GM23248 (cell line): ENCODE measurements around the gene ITPKC. TPM values are rescaled to one million over a fixed set of nuclear protein-coding genes. Genes with fewer than 3 reads are reported as not detected.

Experiments
- DNase-seq: peaks from one replicate; pipeline ENCODE4 v3.0.0-alpha.2; 2015
- H2AFZ ChIP-seq: fragments of 200-600 bp; sonication (generic); 2 replicates; pipeline ENCODE4 v1.6.1; 2016; ENCODE audit warnings: antibody characterized with exemption
- H3F3A ChIP-seq: fragments of 200-600 bp; sonication (generic); 2 replicates; pipeline ENCODE4 v1.6.1; 2016; ENCODE audit warnings: mild to moderate bottlenecking, antibody characterized with exemption, mixed run types; ENCODE audit not compliant: insufficient read depth
- H3K27ac ChIP-seq: fragments of 200-600 bp; sonication (generic); 2 replicates; pipeline ENCODE4 v1.5.1; 2016; ENCODE audit warnings: mild to moderate bottlenecking
- H3K27me3 ChIP-seq: fragments of 200-600 bp; sonication (generic); replicated peaks from 2 replicates; pipeline ENCODE4 v1.6.1; 2016; ENCODE audit warnings: mild to moderate bottlenecking; ENCODE audit not compliant: insufficient read depth
- H3K36me3 ChIP-seq: fragments of 200-600 bp; sonication (generic); 2 replicates; pipeline ENCODE4 v1.6.1; 2016; ENCODE audit warnings: low read depth, mild to moderate bottlenecking
- H3K4me1 ChIP-seq: fragments of 200-600 bp; sonication (generic); 2 replicates; pipeline ENCODE4 v1.6.1; 2016; ENCODE audit warnings: mild to moderate bottlenecking; ENCODE audit not compliant: insufficient read depth
- H3K4me2 ChIP-seq: fragments of 200-600 bp; sonication (generic); one replicate; pipeline ENCODE4 v1.6.1; 2016; ENCODE audit warnings: mild to moderate bottlenecking; ENCODE audit not compliant: unreplicated experiment
- H3K4me3 ChIP-seq: fragments of 200-600 bp; sonication (generic); 2 replicates; pipeline ENCODE4 v1.5.1; 2016; ENCODE audit warnings: mild to moderate bottlenecking
- H3K79me2 ChIP-seq: fragments of 200-600 bp; sonication (generic); 2 replicates; pipeline ENCODE4 v1.6.1; 2016; ENCODE audit warnings: mild to moderate bottlenecking; ENCODE audit not compliant: insufficient read depth
- H3K9ac ChIP-seq: fragments of 200-600 bp; sonication (generic); 2 replicates; pipeline ENCODE4 v1.6.1; 2016; ENCODE audit warnings: mild to moderate bottlenecking
- H3K9me2 ChIP-seq: fragments of 200-600 bp; sonication (generic); 2 replicates; pipeline ENCODE4 v1.6.1; 2016; ENCODE audit warnings: mixed run types, mild to moderate bottlenecking, moderate library complexity; ENCODE audit not compliant: insufficient read depth
- H3K9me3 ChIP-seq: fragments of 200-600 bp; sonication (generic); one replicate; pipeline ENCODE4 v1.6.1; 2017; ENCODE audit warnings: low read depth
- H4K20me1 ChIP-seq: fragments of 200-600 bp; sonication (generic); 2 replicates; pipeline ENCODE4 v1.6.0; 2016; ENCODE audit not compliant: insufficient read depth
- EZH2 ChIP-seq: fragments of 200-600 bp; sonication (generic); IDR thresholded peaks from 2 replicates; pipeline ENCODE4 v1.6.1; 2018; ENCODE audit warnings: antibody characterized with exemption, mild to moderate bottlenecking; ENCODE audit not compliant: insufficient read depth, poor library complexity, severe bottlenecking
- EZH2phosphoT487 ChIP-seq: fragments of 200-600 bp; sonication (generic); IDR thresholded peaks from 2 replicates; pipeline ENCODE4 v1.6.1; 2018; ENCODE audit warnings: antibody characterized with exemption, moderate library complexity, mild to moderate bottlenecking, low read depth; ENCODE audit not compliant: insufficient read depth
- WGBS, 2 experiments: methylation state at CpG; one replicate each; pipeline ENCODE4 v1.1.6; 2015 to 2017; ENCODE audit warnings: low lambda C conversion rate in 2 of 2, low coverage in 1 of 2; ENCODE audit errors: missing lambda C conversion rate in 2 of 2; 5-methylcytosine and 5-hydroxymethylcytosine counted together
- in situ Hi-C: fragments of 300-500 bp; cut with MboI; formaldehyde crosslinking; loops from 2 replicates; pipeline ENCODE4 v1.15.0; 2020
- polyA plus RNA-seq: library from polyadenylated mRNA; unstranded; fragments of >200 nt; fragmentation: Nextera tagmentation; extraction: Ambion mirVana; gene quantifications from 2 replicates; pipeline ENCODE4 v1.2.1, GENCODE V29; 2016
- total RNA-seq: library from RNA; depleted of rRNA; stranded (reverse); fragments of >200 nt; shearing (Covaris generic); gene quantifications from 2 replicates; pipeline ENCODE4 v1.2.3, GENCODE V29; 2014

The ITPKC gene
- total and polyA plus RNA-seq, 2 experiments from 2014 or later = 10.4 to 19.9 TPM

GRCh38 chr19:40693896-40694295 is 23.0 kb upstream of the ITPKC start:
- Histone ChIP-seq H3K4me3 (no peak overlapping the region), H3K36me3 (no peaks in the 10 kb centered on the region), H3K9me3 (no peaks in the 10 kb centered on the region), H3K79me2 (peaks cover 14% of the 10 kb centered on the region), H3K27ac (no peak overlapping the region), H2AFZ (no peak overlapping the region), H3K9ac (no peak overlapping the region), H4K20me1 (no peaks in the 10 kb centered on the region), H3K4me1 (no peaks in the 10 kb centered on the region; the same call in 1 of the 2 replicates), H3F3A (no peaks in the 10 kb centered on the region; the same call in 1 of the 2 replicates), H3K9me2 (no peaks in the 10 kb centered on the region), H3K27me3 (no peaks in the 10 kb centered on the region), H3K4me2 (no peak overlapping the region)
- TF ChIP-seq EZH2 = no peak
- no peak for TF ChIP-seq EZH2phosphoT487
- in situ Hi-C loops = no loop called here
- WGBS, 2 experiments = 80 to 81% methylated on average over 4 of the region's 4 CpGs
- no peak for DNase-seq

GRCh38 chr19:40695881-40696280 is 21.0 kb upstream of the ITPKC start:
- TF ChIP-seq EZH2phosphoT487 = no peak
- TF ChIP-seq EZH2 = no peak
- Histone ChIP-seq H4K20me1 (no peaks in the 10 kb centered on the region), H3K27me3 (no peaks in the 10 kb centered on the region), H3K27ac (no peak overlapping the region), H3K36me3 (no peaks in the 10 kb centered on the region), H3K9me3 (no peaks in the 10 kb centered on the region), H3K4me2 (no peak overlapping the region), H3K9me2 (no peaks in the 10 kb centered on the region), H2AFZ (no peak overlapping the region), H3K4me3 (no peak overlapping the region), H3K4me1 (no peaks in the 10 kb centered on the region; the same call in 1 of the 2 replicates), H3K9ac (no peak overlapping the region), H3F3A (no peaks in the 10 kb centered on the region), H3K79me2 (no peaks in the 10 kb centered on the region)
- no peak for DNase-seq
- 80 to 85% methylated on average over 5 of the region's 5 CpGs for WGBS, 2 experiments
- in situ Hi-C loops = no loop called here

DNA sequence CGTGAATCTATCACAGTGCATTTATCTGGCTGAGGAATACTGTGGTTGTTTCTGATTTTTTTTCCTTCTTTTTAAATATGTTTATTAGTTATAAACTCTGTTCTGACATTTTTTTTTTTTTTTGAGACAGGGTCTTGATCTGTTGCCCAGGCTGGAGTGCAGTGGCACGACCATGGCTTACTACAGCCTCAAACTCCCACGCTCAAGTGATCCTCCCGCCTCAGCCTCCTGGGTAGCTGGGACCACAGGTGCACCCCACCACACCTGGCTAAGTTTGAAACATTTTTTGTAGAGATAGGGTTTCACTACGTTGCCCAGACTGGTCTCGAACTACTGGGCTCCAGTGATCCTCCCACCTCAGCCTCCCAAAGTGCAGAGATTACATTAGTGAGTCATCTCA is 19.9 kb upstream of the ITPKC start:
- in situ Hi-C loops = no loop called here
- no peak overlapping the region for H3K9ac ChIP-seq
- DNase-seq = no peak
- no peak overlapping the region for H3K27ac ChIP-seq
- no peaks in the 10 kb centered on the region for H3K79me2 ChIP-seq
- TF ChIP-seq EZH2 (no peak), EZH2phosphoT487 (no peak)
- no peaks in the 10 kb centered on the region for H3K9me3 ChIP-seq
- no peaks in the 10 kb centered on the region for H3K9me2 ChIP-seq
- H3K27me3 ChIP-seq = no peaks in the 10 kb centered on the region
- whole genome bisulfite sequencing, 2 experiments = 91 to 92% methylated on average over 6 of the region's 6 CpGs
- no peak overlapping the region for H2AFZ ChIP-seq
- H3K4me2 ChIP-seq = no peak overlapping the region
- H3K4me1 ChIP-seq = no peaks in the 10 kb centered on the region
- no peaks in the 10 kb centered on the region for H3F3A ChIP-seq
- no peaks in the 10 kb centered on the region for H4K20me1 ChIP-seq
- no peaks in the 10 kb centered on the region for H3K36me3 ChIP-seq
- no peak overlapping the region for H3K4me3 ChIP-seq

- DNase-seq = no peak
- 93 to 98% methylated on average over 9 of the region's 9 CpGs for WGBS, 2 experiments
- Histone ChIP-seq H3F3A (no peaks in the 10 kb centered on the region), H3K9ac (no peak overlapping the region), H2AFZ (no peak overlapping the region), H3K79me2 (no peaks in the 10 kb centered on the region), H3K4me1 (no peaks in the 10 kb centered on the region), H3K27ac (no peak overlapping the region), H3K36me3 (no peaks in the 10 kb centered on the region; the same call in 1 of the 2 replicates), H3K4me3 (no peak overlapping the region), H3K9me3 (no peaks in the 10 kb centered on the region), H3K27me3 (no peaks in the 10 kb centered on the region), H4K20me1 (no peaks in the 10 kb centered on the region), H3K4me2 (no peak overlapping the region), H3K9me2 (no peaks in the 10 kb centered on the region)
- in situ Hi-C loops = no loop called here
- TF ChIP-seq EZH2phosphoT487 (no peak), EZH2 (no peak)
Observed at GRCh38 chr19:40700083-40700482, 16.8 kb upstream of the ITPKC start.

- DNase-seq = no peak
- H3K9me2 ChIP-seq = no peaks in the 10 kb centered on the region
- H3K79me2 ChIP-seq = no peaks in the 10 kb centered on the region
- WGBS, 2 experiments = 86 to 93% methylated on average over 6 of the region's 6 CpGs
- H3F3A ChIP-seq = no peaks in the 10 kb centered on the region
- no peaks in the 10 kb centered on the region for H3K9me3 ChIP-seq
- TF ChIP-seq EZH2 (no peak), EZH2phosphoT487 (no peak)
- H2AFZ ChIP-seq = no peak overlapping the region
- in situ Hi-C loops = no loop called here
- no peaks in the 10 kb centered on the region for H3K27me3 ChIP-seq
- no peaks in the 10 kb centered on the region for H4K20me1 ChIP-seq
- H3K36me3 ChIP-seq = no peaks in the 10 kb centered on the region; the same call in 1 of the 2 replicates
- H3K9ac ChIP-seq = no peak overlapping the region
- no peaks in the 10 kb centered on the region for H3K4me1 ChIP-seq
- H3K4me3 ChIP-seq = no peak overlapping the region
- H3K27ac ChIP-seq = no peak overlapping the region
- H3K4me2 ChIP-seq = no peak overlapping the region
Observed at GRCh38 chr19:40701758-40702157, 15.2 kb upstream of the ITPKC start.
